Measurements from ENCODE around the gene OXSR1. TPM values are rescaled to one million over a fixed set of nuclear protein-coding genes. Genes with fewer than 3 reads are reported as not detected.

OXSR1 gene
- total and polyA plus RNA-seq, 2 experiments from 2014 or later, result 16.0 to 41.1 TPM

DNA sequence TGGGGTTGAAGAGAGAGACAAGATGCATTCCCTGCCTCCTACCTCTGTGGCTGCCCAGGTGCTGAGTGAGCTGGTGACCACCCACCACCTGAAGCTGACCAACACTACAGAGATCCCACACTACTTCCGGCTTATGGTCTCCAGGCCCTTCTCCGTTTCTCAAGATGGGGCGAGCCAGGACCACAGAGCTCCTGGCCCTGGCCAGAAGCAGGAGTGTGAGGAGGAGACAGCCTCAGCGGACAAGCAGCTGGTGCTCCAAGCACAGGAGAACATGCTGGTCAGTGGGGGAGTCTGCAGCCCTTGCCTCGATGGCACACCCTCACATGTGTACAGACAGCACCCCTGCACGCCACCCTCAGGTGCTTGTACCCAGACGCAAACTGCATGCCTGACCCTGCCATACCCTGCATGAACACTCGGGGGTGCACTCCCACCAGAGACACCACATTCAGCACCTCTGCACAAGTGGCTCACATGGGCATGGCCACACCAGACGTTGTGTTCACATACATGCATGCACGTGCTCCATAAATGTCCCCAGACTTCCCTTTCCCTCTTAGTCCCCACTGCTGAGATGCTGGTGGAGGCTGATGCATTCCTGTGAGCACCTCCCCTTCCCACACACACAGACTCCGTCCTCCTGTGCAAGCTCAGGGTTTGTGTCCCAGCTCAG is 47.5 kb upstream of the OXSR1 start:
- Mint-ChIP-seq H3K27me3 (ENCODE audit: insufficient read depth, low read depth, poor library complexity) (peaks cover 22% of the 10 kb centered on the region), H3K9me3 (no peaks in the 10 kb centered on the region; the same call in 2 of the 3 replicates), H3K4me3 (no peak overlapping the region), H3K36me3 (ENCODE audit: low read depth) (peaks cover 18% of the 10 kb centered on the region), H3K27ac (no peak overlapping the region), H3K4me1 (no peaks in the 10 kb centered on the region)
- peak; percentile 71 for DNase-seq (ENCODE audit: low spot score)
- Histone ChIP-seq H3F3A (replicated peaks; ENCODE audit: low read depth) (no peaks in the 10 kb centered on the region), H3K27me3 (ENCODE audit: insufficient read depth) (no peaks in the 10 kb centered on the region), H3K79me2 (replicated peaks; ENCODE audit: insufficient read depth) (no peaks in the 10 kb centered on the region), H3K36me3 (ENCODE audit: insufficient read depth) (no peaks in the 10 kb centered on the region), H2AFZ (no peak overlapping the region), H4K20me1 (replicated peaks; ENCODE audit: insufficient read depth) (no peaks in the 10 kb centered on the region; the same call in 1 of the 2 replicates), H3K4me2 (no peak overlapping the region), H3K4me3 (no peak overlapping the region), H3K4me1 (ENCODE audit: insufficient read depth) (no peaks in the 10 kb centered on the region), H3K9me2 (ENCODE audit: insufficient read depth) (no peaks in the 10 kb centered on the region), H3K27ac (ENCODE audit: low read depth) (no peak overlapping the region)
- TF ChIP-seq EZH2 (IDR thresholded peaks at IDR 0.05; ENCODE audit: low read depth, unreplicated experiment) (no peak), ZNF331 (CRISPR knock-in tag; IDR thresholded peaks at IDR 0.05; ENCODE audit: low read depth) (no peak), ZNF114 (CRISPR knock-in tag; IDR thresholded peaks at IDR 0.05) (no peak), EZH2phosphoT487 (IDR thresholded peaks at IDR 0.05; ENCODE audit: unreplicated experiment) (no peak), STAT1 (IDR thresholded peaks at IDR 0.05; ENCODE audit: unreplicated experiment) (no peak), CREB1 (CRISPR knock-in tag; IDR thresholded peaks at IDR 0.05; ENCODE audit: low read depth) (no peak), NANOG (IDR thresholded peaks at IDR 0.05; ENCODE audit: borderline replicate concordance) (no peak), JUNB (IDR thresholded peaks at IDR 0.05; ENCODE audit: unreplicated experiment) (no peak), POLR2AphosphoS5 (IDR thresholded peaks at IDR 0.05; ENCODE audit: low read depth) (peak; percentile 23; the same call in 1 of the 2 replicates)
- TF ChIP-seq, protein P1, sequence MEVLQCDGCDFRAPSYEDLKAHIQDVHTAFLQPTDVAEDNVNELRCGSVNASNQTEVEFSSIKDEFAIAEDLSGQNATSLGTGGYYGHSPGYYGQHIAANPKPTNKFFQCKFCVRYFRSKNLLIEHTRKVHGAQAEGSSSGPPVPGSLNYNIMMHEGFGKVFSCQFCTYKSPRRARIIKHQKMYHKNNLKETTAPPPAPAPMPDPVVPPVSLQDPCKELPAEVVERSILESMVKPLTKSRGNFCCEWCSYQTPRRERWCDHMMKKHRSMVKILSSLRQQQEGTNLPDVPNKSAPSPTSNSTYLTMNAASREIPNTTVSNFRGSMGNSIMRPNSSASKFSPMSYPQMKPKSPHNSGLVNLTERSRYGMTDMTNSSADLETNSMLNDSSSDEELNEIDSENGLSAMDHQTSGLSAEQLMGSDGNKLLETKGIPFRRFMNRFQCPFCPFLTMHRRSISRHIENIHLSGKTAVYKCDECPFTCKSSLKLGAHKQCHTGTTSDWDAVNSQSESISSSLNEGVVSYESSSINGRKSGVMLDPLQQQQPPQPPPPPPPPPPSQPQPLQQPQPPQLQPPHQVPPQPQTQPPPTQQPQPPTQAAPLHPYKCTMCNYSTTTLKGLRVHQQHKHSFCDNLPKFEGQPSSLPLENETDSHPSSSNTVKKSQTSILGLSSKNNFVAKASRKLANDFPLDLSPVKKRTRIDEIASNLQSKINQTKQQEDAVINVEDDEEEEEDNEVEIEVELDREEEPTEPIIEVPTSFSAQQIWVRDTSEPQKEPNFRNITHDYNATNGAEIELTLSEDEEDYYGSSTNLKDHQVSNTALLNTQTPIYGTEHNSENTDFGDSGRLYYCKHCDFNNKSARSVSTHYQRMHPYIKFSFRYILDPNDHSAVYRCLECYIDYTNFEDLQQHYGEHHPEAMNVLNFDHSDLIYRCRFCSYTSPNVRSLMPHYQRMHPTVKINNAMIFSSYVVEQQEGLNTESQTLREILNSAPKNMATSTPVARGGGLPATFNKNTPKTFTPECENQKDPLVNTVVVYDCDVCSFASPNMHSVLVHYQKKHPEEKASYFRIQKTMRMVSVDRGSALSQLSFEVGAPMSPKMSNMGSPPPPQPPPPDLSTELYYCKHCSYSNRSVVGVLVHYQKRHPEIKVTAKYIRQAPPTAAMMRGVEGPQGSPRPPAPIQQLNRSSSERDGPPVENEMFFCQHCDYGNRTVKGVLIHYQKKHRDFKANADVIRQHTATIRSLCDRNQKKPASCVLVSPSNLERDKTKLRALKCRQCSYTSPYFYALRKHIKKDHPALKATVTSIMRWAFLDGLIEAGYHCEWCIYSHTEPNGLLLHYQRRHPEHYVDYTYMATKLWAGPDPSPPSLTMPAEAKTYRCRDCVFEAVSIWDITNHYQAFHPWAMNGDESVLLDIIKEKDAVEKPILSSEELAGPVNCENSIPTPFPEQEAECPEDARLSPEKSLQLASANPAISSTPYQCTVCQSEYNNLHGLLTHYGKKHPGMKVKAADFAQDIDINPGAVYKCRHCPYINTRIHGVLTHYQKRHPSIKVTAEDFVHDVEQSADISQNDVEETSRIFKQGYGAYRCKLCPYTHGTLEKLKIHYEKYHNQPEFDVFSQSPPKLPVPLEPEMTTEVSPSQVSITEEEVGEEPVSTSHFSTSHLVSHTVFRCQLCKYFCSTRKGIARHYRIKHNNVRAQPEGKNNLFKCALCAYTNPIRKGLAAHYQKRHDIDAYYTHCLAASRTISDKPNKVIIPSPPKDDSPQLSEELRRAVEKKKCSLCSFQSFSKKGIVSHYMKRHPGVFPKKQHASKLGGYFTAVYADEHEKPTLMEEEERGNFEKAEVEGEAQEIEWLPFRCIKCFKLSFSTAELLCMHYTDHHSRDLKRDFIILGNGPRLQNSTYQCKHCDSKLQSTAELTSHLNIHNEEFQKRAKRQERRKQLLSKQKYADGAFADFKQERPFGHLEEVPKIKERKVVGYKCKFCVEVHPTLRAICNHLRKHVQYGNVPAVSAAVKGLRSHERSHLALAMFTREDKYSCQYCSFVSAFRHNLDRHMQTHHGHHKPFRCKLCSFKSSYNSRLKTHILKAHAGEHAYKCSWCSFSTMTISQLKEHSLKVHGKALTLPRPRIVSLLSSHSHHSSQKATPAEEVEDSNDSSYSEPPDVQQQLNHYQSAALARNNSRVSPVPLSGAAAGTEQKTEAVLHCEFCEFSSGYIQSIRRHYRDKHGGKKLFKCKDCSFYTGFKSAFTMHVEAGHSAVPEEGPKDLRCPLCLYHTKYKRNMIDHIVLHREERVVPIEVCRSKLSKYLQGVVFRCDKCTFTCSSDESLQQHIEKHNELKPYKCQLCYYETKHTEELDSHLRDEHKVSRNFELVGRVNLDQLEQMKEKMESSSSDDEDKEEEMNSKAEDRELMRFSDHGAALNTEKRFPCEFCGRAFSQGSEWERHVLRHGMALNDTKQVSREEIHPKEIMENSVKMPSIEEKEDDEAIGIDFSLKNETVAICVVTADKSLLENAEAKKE (CRISPR knock-in tag; IDR thresholded peaks at IDR 0.05), result no peak
- TF ChIP-seq, protein P2, sequence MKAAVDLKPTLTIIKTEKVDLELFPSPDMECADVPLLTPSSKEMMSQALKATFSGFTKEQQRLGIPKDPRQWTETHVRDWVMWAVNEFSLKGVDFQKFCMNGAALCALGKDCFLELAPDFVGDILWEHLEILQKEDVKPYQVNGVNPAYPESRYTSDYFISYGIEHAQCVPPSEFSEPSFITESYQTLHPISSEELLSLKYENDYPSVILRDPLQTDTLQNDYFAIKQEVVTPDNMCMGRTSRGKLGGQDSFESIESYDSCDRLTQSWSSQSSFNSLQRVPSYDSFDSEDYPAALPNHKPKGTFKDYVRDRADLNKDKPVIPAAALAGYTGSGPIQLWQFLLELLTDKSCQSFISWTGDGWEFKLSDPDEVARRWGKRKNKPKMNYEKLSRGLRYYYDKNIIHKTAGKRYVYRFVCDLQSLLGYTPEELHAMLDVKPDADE (IDR thresholded peaks at IDR 0.05), result no peak
- TF ChIP-seq, protein P3, sequence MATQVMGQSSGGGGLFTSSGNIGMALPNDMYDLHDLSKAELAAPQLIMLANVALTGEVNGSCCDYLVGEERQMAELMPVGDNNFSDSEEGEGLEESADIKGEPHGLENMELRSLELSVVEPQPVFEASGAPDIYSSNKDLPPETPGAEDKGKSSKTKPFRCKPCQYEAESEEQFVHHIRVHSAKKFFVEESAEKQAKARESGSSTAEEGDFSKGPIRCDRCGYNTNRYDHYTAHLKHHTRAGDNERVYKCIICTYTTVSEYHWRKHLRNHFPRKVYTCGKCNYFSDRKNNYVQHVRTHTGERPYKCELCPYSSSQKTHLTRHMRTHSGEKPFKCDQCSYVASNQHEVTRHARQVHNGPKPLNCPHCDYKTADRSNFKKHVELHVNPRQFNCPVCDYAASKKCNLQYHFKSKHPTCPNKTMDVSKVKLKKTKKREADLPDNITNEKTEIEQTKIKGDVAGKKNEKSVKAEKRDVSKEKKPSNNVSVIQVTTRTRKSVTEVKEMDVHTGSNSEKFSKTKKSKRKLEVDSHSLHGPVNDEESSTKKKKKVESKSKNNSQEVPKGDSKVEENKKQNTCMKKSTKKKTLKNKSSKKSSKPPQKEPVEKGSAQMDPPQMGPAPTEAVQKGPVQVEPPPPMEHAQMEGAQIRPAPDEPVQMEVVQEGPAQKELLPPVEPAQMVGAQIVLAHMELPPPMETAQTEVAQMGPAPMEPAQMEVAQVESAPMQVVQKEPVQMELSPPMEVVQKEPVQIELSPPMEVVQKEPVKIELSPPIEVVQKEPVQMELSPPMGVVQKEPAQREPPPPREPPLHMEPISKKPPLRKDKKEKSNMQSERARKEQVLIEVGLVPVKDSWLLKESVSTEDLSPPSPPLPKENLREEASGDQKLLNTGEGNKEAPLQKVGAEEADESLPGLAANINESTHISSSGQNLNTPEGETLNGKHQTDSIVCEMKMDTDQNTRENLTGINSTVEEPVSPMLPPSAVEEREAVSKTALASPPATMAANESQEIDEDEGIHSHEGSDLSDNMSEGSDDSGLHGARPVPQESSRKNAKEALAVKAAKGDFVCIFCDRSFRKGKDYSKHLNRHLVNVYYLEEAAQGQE (IDR thresholded peaks at IDR 0.05; ENCODE audit: unreplicated experiment), result no peak
- TF ChIP-seq, protein P4, sequence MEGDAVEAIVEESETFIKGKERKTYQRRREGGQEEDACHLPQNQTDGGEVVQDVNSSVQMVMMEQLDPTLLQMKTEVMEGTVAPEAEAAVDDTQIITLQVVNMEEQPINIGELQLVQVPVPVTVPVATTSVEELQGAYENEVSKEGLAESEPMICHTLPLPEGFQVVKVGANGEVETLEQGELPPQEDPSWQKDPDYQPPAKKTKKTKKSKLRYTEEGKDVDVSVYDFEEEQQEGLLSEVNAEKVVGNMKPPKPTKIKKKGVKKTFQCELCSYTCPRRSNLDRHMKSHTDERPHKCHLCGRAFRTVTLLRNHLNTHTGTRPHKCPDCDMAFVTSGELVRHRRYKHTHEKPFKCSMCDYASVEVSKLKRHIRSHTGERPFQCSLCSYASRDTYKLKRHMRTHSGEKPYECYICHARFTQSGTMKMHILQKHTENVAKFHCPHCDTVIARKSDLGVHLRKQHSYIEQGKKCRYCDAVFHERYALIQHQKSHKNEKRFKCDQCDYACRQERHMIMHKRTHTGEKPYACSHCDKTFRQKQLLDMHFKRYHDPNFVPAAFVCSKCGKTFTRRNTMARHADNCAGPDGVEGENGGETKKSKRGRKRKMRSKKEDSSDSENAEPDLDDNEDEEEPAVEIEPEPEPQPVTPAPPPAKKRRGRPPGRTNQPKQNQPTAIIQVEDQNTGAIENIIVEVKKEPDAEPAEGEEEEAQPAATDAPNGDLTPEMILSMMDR (conservative IDR thresholded peaks at IDR 0.05; ENCODE audit: low read depth in 2 of 2), result peak; percentile 63 to 95
- peak; percentile 87 for ATAC-seq
